NB4 (cell line): Measurements from ENCODE around the gene INCENP.

ENCODE experiments used
- CTCF ChIP-seq: IDR thresholded peaks from one replicate; pipeline ENCODE4 v1.5.1; 2012; ENCODE audit warnings: low read depth, low read length
- POLR2A ChIP-seq: IDR thresholded peaks from 2 replicates; pipeline ENCODE4 v1.6.1; 2011; ENCODE audit warnings: mild to moderate bottlenecking; ENCODE audit not compliant: insufficient read length; ENCODE audit errors: extremely low read depth

- TF ChIP-seq CTCF, result no peak
- TF ChIP-seq POLR2A, result no peak
Observed at GRCh38 chr11:62181097-62181496, 57.3 kb downstream of the INCENP start.
